ENCODE results near the gene UPK3B. TPM values are rescaled to one million over a fixed set of nuclear protein-coding genes. Genes with fewer than 3 reads are reported as not detected.
A peak's percentile ranks its signal among the peaks of the same experiment; 100 is the strongest.
"Not testable (repeated sequence)": the region's sequence is repeated elsewhere in the genome, so short reads cannot be mapped to it uniquely, and the experiment has no call there.

The UPK3B gene
- polyA plus RNA-seq (ENCODE audit: insufficient read length in 10 of 10), result 1 to 10 TPM in 1 of 10 donors, under 1 TPM in 7, not detected in 2; 0.12 to 6.6 (median 0.39) TPM
- long read RNA-seq, donor 1, result 0 reads
- long read RNA-seq, donor 2, result 0 reads
- long read RNA-seq, donor 3, result 0 reads
- long read RNA-seq, donor 4, result 0 reads
- long read RNA-seq, donor 5, result 0 reads
- long read RNA-seq, donor 6, result 0 reads
- long read RNA-seq, donor 7, result 0 reads
- long read RNA-seq, donor 8, result 0 reads
- long read RNA-seq, donor 9, result 0 reads

- DNase-seq, result peak in 1 of 3 donors; percentile 19
Observed at GRCh38 chr7:76509931-76510877, at the start of gene UPK3B. UPK3B (plus strand) TSS chr7:76510552; CDS start chr7:76510653, 101 bp downstream.

- DNase-seq, result not testable (repeated sequence)
Observed at GRCh38 chr7:76460767-76461166, 49.6 kb upstream of the UPK3B start.

GRCh38 chr7:76461464-76462101, 48.8 kb upstream of the UPK3B start, which contains the start of gene DTX2:
DTX2 (plus strand) TSS chr7:76461709; CDS start chr7:76480510, 18,801 bp downstream.
- not testable (repeated sequence) for DNase-seq

- DNase-seq, result not testable (repeated sequence)
Observed at GRCh38 chr7:76462271-76462882, 48.0 kb upstream of the UPK3B start.

DNA sequence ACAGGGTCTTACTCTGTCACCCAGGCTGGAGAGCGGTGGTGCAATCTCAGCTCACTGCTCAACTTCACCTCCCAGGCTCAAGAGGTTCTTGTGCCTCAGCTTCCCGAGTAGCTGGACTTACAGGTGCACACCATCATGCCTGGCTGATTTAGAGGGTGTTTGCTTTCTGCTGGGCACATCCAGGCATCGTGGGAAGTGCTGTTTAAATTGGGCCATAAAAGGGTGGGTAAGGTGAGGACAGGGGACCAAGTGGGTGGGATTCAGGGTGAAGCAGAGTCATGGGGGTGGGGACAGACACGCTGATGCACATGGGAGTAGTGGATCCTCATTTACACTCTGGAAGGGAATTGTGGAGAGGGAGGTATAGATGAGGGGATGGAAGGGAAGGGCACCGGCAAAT, 45.4 kb upstream of the UPK3B start:
- DNase-seq, result not testable (repeated sequence)

DNA sequence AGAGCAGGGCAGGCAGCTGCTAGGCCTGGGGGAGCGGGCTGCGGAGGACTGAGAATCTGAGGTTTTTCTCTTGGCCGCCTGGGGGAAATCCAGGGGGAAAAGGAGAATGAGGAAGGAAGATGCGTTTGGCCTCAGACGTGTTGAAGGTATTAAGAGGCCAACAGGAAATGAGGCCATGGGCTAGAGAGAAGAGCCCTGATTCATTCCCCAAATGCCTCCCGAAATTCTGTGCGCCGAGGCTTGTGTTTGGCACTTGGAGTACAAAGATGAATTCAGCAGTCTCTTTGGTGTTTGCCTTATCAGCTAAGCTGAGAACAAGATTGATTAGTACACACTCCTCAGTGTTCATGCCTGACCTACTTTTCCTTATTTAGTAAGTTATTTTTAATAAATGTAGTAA, 44.4 kb upstream of the UPK3B start:
- not testable (repeated sequence) for DNase-seq

DNA sequence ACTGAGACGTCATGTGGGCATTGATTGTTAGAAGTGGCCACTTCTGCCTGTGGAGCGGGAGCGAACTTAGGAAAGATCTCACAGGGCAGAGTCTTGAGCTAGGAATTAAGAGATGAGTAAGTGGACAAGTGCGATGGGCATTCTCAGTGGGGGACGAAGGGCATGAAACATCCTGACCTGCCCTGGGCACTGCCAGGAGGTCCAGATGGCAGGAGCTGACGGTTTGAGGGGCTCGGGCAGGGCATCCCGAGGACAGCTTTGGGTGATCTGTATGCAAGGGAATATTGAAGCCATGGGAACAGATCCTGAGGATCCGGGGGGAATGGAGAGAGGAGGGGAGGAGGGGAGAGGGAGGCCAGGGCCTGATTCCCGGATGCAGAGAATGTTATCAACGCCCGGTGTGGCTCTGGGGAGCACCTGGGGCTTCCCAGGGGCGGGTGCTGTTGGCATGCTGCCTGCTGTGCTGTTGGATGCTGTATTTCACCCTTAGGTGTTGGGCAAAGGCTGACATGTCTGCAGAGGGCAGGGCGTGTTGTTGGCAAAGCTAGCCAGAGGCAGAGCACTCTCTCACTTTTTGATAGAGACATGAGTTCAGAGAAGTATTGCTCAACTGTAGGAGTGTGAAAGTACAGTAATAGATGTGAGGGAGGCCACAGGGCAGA, 42.5 kb upstream of the UPK3B start:
- not testable (repeated sequence) for DNase-seq

DNA sequence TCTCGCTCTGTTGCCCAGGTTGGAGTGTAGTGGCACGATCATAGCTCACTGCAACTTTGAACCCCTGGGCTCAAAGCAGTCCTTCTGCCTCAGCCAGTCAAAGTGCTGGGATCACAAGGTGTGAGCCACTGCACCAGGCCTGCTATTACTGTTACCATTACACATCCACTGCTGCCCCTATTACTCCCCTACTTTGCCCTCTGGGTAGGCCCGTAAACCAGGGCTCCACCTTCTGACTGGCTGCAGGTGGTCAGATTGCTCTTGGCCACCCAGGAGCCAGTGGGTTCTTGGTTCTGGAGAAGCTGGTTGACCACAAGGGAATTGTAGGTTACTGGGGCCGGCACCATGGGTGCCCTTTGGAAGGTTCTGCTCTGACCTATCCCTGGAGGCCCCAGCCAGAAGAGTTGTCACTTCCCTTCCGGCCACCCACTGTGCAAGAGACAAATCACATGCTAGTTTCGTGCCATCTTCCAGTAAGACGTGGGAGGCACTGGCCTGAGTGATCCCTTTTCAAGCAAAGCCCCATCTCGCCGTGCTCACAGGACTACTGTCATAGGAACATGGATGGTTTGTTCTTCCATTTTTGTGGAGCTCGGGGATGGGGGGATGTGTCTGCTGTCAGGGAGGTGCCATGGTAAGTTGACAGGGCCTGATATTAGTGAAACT, 38.7 kb upstream of the UPK3B start:
- not testable (repeated sequence) for DNase-seq

GRCh38 chr7:76473097-76473496, 37.3 kb upstream of the UPK3B start:
- DNase-seq, result not testable (repeated sequence)

GRCh38 chr7:76476280-76476679, 34.1 kb upstream of the UPK3B start:
- DNase-seq, result not testable (repeated sequence)

DNA sequence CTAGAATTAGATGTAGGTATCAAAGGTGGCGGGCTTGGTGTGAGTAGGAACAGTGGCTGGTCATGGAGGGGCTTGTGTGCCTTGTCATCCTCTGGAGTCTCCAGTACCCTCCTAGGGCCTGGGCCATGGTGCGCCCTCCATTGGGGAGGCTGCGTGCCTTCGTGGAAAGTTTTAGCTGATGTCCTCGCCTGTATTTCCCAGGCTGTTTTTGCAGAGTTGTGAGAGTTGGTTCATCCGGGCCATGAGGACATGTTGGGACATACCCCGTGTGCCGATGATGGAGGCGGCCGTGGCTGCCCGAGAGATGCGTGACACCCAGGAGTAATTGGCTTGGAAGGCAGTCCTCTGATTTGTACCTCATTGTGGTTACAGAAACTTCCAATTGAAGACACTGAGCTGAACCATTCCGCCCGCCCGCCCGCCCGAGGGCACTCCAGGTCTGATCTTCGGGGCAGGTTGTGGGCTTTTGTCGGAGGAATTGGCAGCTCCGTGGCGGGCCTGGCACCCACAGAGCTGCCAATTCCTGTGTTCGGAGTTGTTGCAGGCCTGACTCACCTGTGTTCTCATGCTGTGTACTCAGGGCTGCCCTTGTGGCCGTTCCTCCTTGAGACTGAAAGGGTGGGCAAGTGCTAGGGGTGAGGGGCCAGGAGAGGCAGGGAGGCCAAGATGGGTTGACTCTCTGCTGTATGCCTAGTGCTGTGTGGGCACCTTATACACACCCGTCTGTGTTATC, 33.4 kb upstream of the UPK3B start:
- DNase-seq, result not testable (repeated sequence)

DNA sequence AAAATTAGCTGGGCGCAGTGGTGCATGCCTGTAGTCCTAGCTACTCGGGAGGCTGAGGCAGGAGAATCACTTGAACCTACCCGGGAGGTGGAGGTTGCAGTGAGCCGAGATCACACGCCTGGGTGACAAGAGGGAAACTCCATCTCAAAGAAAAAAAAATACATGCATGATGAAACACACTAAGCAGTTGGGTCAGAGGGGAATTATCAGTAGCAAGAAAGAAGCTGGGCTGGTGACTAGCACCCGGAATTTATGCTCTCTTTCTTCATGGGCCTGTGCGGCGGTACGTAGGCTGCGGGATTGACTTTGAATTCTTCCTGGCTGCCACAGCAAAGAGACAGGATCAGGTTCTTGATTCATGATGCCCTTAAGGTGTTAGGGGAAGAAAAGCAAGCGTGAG, 30.7 kb upstream of the UPK3B start:
- not testable (repeated sequence) for DNase-seq

DNA sequence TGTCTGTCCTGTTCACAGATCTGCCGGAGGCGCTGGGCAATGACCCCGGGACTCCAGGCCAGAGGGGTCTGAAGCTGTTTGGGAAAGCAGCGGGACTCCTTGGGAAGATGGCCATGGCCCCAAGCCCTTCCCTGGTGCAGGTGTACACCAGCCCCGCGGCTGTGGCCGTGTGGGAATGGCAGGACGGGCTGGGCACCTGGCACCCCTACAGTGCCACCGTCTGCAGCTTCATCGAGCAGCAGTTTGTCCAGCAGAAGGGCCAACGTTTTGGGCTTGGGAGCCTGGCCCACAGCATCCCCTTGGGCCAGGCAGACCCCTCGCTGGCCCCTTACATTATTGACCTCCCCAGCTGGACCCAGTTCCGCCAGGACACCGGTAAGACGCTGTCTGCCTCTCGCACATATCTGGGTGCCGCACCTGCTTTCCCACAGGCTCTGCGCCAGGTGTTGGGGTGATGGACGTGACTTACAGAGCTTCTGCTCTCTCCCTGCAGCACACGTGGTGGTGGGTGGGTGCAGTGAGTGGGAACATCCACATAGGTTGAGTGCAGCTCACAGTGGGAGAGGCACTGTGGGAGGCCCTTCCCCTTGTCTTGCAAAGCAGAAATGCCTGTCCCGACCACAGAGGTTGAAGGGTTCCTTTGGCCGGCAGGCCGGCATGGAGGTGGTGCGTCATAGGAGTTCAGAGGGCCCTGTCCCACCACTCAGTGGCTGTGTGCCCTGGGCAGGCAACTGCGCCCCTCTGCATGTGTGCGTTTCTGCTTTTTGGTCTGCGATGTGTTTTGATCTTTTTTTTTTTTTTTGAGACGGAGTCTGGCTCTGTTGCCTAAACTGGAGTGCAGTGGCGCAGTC, 29.7 kb upstream of the UPK3B start:
- not testable (repeated sequence) for DNase-seq

DNA sequence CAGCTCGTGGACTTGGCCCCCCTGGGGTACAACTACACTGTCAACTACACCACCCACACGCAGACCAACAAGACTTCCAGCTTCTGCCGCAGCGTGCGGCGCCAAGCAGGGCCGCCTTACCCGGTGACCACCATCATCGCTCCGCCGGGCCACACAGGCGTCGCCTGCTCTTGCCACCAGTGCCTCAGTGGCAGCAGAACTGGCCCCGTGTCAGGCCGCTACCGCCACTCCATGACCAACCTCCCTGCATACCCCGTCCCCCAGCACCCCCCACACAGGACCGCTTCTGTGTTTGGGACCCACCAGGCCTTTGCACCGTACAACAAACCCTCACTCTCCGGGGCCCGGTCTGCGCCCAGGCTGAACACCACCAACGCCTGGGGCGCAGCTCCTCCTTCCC, 27.7 kb upstream of the UPK3B start:
- DNase-seq, result not testable (repeated sequence)

GRCh38 chr7:76483081-76483480, 27.3 kb upstream of the UPK3B start:
- DNase-seq, result not testable (repeated sequence)

DNA sequence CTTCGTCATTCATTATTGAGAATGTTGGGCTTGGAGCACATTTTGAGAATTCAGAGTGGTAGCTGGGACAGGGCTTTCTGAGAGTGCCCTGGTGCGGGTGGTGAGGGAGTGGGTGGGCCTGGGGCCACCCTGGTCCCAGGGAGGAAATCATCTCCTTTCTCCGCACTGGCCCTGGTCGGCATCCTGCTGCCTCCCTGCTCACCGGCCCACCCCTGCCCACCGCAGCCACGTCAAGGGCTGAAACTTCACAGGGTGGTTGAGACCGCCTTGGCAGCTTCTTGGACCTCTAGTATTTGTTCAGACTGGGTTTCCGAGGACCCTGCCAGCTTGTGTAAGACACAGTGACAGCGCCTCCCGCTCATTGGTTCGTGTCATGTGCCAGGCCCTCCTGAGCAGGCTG, 25.9 kb upstream of the UPK3B start:
- DNase-seq, result not testable (repeated sequence)

GRCh38 chr7:76485822-76486610, 24.3 kb upstream of the UPK3B start:
- not testable (repeated sequence) for DNase-seq

DNA sequence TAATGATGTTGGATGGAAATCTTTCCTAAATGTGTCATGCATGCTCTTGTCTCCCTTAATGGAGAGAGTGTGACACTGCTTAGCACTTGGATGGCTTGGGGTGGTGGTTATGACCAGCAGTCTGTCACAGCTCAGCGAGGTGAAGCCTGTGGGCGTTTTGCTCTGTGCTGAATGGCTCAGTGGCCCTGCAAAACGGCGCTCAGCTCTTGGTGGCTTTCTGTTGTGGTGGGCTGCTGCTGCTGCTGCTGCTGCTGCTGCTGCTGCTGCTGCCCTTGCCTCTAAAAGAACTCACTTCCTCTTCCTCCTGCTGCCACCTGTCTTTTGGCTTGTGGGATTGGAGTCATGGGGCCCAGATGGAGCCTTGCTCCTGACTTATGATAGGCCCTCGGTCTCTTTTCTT, 23.7 kb upstream of the UPK3B start:
- DNase-seq, result not testable (repeated sequence)
